ENCODE results near the gene SLC7A5.

DNA sequence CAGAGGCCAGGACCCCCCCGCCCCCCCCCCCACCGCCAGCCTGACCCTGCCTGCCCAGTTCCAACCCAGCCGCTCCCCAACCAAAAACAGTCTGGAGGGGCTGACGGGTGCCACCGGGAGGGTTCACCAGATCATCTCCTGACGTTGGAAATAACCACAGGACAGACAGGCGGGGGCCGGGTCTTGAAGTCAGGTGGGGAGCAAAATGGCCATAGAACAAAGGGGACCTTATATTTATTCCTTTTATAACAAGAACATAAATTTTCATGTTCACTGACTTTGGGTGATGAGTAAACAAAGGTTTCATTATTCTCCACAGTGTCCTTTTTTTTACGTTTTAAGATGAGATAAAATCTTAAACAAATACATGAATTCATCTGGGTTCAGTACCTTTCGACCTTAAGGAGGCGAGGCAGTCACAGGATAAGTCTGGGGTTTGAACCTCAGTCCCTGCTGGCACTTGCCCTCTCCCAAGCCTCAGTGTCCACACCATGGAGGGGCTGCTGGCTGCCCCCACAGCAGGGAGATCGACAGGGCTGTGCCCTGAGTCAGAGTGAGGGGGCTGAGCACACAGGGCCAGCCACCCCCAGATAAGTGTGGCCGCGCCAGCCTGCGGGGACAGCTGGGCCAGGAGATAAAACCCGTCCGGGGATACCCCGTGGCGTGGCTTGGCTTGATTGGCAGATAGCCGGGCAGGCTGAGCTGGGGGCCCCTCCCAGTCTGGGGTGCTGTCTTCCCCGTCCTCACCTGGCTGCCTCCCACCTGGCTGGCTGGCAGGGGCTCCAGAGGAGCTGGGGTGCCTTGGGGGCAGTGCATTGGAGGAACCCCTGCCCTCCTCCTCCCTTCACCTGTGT, 15.0 kb downstream of the SLC7A5 start:
- TF ChIP-seq CTCF (IDR thresholded peaks at IDR 0.05), result no peak
- no peak for TF ChIP-seq POLR2A (IDR thresholded peaks at IDR 0.05; ENCODE audit: low read depth)
- TF ChIP-seq POLR2AphosphoS5 (IDR thresholded peaks at IDR 0.05), result no peak
- no peak for TF ChIP-seq EP300 (IDR thresholded peaks at IDR 0.05)

All from esophagus muscularis mucosa (tissue), 4 donors.